ENCODE measurements around the gene ST3GAL5.

ST3GAL5 gene

GRCh38 chr2:85865539-85866164 is 23.1 kb downstream of the ST3GAL5 start:
- DNase-seq, result no peak

GRCh38 chr2:85864654-85865053 is 24.1 kb downstream of the ST3GAL5 start:
- no peak for DNase-seq

- no peak for DNase-seq
These were observed 26.4 kb downstream of the ST3GAL5 start for GRCh38 chr2:85862426-85862825.

DNA sequence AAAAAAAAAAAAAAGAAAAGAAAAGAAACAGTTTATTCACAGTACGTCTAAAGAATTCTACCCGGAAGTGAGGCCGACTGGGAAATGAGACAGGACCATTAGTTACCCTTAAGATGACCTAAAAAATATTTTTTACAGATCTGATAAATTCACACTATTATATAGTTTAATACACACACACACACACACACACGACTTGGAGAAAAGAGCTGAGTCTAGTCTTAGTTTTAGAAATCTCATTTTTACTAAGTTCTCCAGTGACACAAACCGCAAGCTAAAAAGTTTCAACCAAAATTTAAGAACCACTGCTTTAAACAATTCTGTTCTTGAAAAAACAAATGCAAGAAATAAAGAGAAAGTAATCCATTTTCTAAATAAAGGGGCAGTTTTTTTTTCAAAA is 27.1 kb downstream of the ST3GAL5 start:
- no peak for DNase-seq

GRCh38 chr2:85861180-85861579 is 27.6 kb downstream of the ST3GAL5 start:
- DNase-seq, result peak; percentile 88

GRCh38 chr2:85858841-85859240 is 29.9 kb downstream of the ST3GAL5 start:
- no peak for DNase-seq

GRCh38 chr2:85854897-85855296 is 33.9 kb downstream of the ST3GAL5 start:
- DNase-seq, result no peak

GRCh38 chr2:85854166-85854509 is 34.7 kb downstream of the ST3GAL5 start:
- no peak for DNase-seq

- DNase-seq, result peak; percentile 90
These were observed 35.2 kb downstream of the ST3GAL5 start for GRCh38 chr2:85853499-85854165.

DNA sequence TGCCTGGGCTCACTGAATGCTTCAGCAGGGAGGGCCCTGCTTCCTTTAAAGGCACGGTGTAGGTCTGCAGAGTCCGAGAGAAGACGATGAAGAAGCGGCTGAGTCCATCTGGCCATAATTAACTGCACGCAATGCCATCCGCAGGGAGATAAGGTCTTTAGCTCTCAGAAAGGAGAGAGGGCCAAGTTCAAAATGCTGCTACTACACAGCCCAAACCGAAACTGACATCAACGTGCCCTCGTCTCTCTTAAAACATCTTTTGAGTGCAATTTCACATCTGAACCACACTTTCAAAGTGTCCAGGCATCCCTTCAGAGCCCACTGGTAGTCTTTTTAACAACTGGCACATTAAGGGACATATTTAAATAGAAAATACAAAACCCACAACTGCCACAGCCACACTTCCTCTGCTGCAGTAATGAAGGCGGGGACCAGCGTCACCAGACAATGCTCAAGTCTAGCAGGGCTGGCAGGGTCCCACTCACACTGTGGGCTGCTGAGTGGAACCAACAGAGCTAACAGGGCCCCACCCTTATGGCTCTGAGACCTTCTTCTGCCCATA is 35.8 kb downstream of the ST3GAL5 start:
- DNase-seq, result peak; percentile 46

DNA sequence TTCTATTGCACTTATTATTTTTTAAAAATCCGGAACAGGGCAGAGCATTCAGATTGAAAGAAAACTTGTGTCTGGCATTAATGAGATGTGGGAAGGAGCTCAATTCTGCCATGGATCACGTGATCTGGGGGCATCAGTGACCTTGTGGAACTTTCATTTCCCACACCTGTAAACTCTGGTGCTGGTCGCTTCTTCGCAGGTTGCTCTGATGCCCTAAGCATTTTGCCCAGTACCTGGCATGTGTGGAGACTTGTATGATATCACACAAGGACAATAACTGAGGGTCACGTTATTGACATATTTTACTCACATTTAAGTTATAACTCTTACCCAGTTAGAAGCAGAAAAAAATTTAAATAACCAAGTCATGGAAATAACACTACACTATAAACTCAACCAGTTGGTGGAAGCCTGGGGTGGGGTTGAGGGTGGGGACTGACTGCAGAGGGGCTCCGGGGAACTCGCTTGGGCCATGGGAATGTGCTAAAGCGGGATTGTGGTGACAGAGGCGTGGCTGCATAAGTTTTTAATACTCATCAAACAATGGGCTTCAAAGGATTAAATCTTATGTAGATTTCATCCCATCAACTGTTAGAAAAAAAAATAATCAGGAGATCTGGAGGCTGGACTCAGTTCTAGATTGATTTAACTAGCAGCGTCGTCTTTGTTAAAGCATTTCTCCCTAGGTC is 36.5 kb downstream of the ST3GAL5 start:
- DNase-seq, result no peak

- no peak for DNase-seq
These were observed 37.3 kb downstream of the ST3GAL5 start for GRCh38 chr2:85851253-85852151.

DNA sequence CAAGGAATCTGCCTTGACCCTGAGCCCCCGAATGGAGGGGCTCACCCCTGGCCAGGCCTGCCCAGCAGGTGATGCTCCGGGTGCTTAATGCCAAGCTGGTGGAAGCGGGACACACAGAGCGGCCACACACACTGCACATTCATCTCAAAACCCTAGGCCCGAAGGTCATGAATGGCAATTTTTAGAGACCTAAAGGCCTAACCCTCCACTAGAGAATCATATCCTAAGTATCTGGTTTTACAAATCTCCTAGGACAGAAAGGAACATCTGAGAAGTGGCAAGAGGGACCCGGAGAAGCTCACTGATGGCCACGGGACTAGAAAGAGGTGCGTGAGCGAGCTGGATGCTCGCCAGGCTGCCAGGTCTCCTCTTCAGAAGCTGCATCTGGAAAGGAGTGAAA is 38.3 kb downstream of the ST3GAL5 start:
- DNase-seq, result no peak

GRCh38 chr2:85847051-85847588 is 41.7 kb downstream of the ST3GAL5 start:
- no peak for DNase-seq

DNA sequence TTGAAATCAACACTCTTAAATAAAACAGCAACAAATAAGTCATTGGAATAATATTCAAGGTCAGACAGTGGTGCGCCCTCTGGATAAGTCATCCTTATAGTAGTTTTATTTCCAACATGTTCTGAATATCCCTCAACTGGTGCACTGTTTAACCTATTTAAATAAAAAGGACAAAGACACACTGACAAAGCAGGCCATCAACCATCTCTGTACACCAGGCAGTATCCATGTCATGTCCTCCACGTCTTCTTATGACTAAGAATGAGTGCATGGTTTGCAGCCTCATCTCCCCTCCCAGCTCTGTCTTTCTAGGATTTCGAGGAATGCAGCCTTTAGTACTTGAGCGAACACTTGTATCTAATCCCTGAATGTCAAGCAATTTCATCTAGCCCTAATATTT is 42.4 kb downstream of the ST3GAL5 start:
- DNase-seq, result no peak

- peak; percentile 76 for DNase-seq
These were observed 44.3 kb downstream of the ST3GAL5 start for GRCh38 chr2:85844486-85844885.

- DNase-seq, result peak; percentile 45
These were observed 45.2 kb downstream of the ST3GAL5 start for GRCh38 chr2:85843543-85843942.

DNA sequence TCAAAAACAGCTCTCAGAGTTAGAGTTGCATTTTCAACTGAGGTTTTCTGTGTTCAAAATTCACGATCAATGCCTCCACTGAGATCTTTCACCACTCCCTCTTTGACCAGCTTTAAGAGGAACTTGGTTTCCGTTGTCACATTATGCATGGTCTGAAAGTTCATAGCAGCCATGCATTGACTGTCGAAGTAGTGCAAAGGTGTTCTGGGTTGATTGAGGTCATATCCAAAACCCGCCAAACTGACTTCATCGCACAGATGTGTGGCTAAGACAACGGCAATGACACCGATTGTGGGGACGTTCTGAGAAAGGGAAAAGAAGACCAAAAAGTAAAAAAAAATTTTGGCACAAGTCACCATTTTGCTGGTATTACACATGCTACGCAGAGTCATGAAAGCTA is 48.7 kb downstream of the ST3GAL5 start:
- DNase-seq, result no peak

DNA sequence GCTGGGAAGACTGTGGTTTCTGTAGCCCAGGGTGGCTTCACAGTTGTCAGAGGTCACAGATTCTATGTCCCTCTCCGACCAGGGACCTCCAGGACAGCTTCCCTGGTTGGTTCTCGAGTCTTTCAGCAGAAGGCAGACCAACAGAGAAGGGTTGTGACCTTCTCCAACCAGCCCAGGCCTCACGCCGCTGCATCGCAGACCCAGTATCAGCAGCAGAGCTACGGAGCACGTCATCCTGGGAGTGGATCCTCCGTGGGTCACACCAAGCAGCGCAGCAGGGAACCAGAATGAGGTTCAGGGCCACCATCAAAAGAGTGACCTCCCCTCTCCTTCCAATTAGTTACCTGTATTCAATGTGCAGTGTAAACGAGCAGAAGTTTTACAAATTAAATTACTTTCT is 49.3 kb downstream of the ST3GAL5 start:
- DNase-seq, result no peak

- DNase-seq, result no peak
These were observed 50.1 kb downstream of the ST3GAL5 start for GRCh38 chr2:85838641-85839040.

DNA sequence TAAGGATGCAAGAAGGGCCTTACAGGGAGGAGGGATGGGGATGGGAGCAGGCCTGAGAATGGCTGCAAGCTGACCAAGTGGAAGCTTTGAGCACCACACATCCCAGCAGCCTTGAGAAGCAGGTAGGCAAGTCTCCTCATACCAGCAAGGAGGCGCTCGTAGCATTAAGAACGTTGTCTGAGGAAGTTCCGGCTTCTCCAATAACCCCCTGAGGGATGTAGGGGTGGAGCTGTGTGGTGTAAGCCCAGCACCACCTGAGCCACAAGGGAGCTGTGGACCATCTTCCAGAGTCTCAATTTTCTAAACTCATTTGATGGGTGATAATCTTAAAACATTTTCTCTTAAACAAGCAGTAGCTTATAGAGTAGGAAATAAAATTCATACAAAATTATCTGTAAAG is 50.6 kb downstream of the ST3GAL5 start:
- DNase-seq, result no peak

GRCh38 chr2:85834466-85834865 is 54.3 kb downstream of the ST3GAL5 start:
- DNase-seq, result peak; percentile 12

DNA sequence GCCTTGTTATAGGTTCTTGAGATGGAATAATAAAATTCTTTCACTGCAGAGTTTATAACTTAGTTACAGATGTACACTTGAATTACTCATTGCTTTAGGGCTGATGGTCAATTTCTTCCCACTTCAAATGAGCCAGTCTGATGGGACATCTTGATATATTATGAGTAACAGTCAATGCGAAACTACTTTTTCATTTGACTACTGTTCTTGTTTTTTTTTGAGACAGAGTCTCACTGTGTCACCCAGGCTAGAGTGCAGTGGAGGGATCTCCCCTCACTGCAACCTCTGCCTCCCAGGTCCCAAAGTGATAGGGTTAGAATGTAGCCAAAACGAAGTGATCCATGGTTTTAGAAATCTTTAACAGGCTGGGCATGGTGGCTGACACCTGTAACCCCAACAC is 57.1 kb downstream of the ST3GAL5 start:
- DNase-seq, result peak; percentile 14

All from suppressor macrophage treated with lipopolysaccharide for 4 hours (primary cell).